Measurements from ENCODE around the gene EFS. TPM values are rescaled to one million over a fixed set of nuclear protein-coding genes. Genes with fewer than 3 reads are reported as not detected.

The EFS gene
- total RNA-seq, 2 experiments from 2014 or later, result not detected

DNA sequence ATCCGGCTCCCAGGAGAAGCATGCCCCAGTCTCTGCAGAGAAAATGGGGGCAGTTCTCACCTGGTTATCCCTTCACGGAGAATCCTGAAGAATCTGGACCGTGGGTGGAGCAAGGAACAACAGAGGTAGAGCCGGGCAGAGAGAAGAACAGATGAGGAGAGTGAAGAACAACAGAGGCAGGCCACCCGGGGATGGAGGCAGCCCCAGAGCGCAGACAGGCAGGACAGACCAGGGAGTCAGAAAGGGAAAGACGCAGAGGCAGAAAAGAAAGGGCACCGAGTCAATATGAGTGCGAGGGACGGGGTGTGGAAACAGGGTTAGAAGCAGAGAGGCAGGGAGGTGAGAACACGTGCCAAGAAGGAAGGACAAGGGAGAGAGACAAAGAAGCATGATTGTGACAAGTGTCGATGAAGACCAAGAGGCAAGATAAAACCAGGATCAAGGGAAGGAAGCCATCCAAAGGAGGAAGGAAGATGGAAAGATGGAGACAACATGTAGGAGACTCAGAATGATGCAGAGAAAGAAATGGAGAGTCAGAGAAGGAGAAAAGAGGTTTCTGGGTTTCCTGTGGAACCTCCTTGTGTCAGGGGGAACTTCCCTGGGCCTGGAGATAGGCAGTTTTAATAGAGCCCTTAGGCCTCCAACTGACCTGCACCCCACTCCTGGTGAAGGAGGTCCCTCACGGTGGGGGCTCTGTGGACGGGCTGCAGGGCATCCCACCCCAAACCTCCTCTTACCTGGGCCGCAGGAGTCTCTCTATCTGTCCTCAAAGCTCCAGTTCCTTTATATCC, 42.7 kb upstream of the EFS start, which contains the start of gene MYH6:
Gene MYH6, minus strand, starts transcription at position 758 of the 791 bp plus-strand sequence. CDS start 1,050 bp downstream, outside the sequence.
- BruUV-seq (replicated peaks), result no TSS peak
- intact Hi-C loops (cut with micrococcal nuclease; ENCODE audit: unreplicated experiment), result no loop called here
- no peaks in the 10 kb centered on the region for H3K36me3 ChIP-seq (ENCODE audit: insufficient read depth, low read length)
- no peak for DNase-seq (ENCODE audit: low spot score)
- ChIA-PET CTCF (ENCODE audit: unreplicated experiment) (no interaction called here), POLR2A (no interaction called here)
- no peaks in the 10 kb centered on the region for H4K20me1 ChIP-seq (ENCODE audit: insufficient read depth, low read length)
- no peak within 1 kb of the TSS for H3K4me3 ChIP-seq (ENCODE audit: low read depth, low read length, poor library complexity, severe bottlenecking)
- H3K9me3 ChIP-seq (ENCODE audit: low read length), result no peaks in the 10 kb centered on the region
- H2AFZ ChIP-seq (ENCODE audit: low read length), result no peak within 1 kb of the TSS
- H3K79me2 ChIP-seq (ENCODE audit: insufficient read depth, low read depth, low read length), result no peaks in the 10 kb centered on the region
- TF ChIP-seq EZH2phosphoT487 (IDR thresholded peaks at IDR 0.05; ENCODE audit: borderline replicate concordance, low read depth, low read length), result no peak
- TF ChIP-seq, protein P1, sequence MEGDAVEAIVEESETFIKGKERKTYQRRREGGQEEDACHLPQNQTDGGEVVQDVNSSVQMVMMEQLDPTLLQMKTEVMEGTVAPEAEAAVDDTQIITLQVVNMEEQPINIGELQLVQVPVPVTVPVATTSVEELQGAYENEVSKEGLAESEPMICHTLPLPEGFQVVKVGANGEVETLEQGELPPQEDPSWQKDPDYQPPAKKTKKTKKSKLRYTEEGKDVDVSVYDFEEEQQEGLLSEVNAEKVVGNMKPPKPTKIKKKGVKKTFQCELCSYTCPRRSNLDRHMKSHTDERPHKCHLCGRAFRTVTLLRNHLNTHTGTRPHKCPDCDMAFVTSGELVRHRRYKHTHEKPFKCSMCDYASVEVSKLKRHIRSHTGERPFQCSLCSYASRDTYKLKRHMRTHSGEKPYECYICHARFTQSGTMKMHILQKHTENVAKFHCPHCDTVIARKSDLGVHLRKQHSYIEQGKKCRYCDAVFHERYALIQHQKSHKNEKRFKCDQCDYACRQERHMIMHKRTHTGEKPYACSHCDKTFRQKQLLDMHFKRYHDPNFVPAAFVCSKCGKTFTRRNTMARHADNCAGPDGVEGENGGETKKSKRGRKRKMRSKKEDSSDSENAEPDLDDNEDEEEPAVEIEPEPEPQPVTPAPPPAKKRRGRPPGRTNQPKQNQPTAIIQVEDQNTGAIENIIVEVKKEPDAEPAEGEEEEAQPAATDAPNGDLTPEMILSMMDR (conservative IDR thresholded peaks at IDR 0.05; ENCODE audit: low read length), result no peak
- H3K9me2 ChIP-seq (ENCODE audit: insufficient read depth, low read length), result no peaks in the 10 kb centered on the region
- no peak within 1 kb of the TSS for H3K27ac ChIP-seq (ENCODE audit: low read depth, low read length, poor library complexity, severe bottlenecking)
- H3K4me2 ChIP-seq (ENCODE audit: low read length), result no peak within 1 kb of the TSS
- no peaks in the 10 kb centered on the region for H3K4me1 ChIP-seq (ENCODE audit: insufficient read depth, low read length, poor library complexity, severe bottlenecking)

DNA sequence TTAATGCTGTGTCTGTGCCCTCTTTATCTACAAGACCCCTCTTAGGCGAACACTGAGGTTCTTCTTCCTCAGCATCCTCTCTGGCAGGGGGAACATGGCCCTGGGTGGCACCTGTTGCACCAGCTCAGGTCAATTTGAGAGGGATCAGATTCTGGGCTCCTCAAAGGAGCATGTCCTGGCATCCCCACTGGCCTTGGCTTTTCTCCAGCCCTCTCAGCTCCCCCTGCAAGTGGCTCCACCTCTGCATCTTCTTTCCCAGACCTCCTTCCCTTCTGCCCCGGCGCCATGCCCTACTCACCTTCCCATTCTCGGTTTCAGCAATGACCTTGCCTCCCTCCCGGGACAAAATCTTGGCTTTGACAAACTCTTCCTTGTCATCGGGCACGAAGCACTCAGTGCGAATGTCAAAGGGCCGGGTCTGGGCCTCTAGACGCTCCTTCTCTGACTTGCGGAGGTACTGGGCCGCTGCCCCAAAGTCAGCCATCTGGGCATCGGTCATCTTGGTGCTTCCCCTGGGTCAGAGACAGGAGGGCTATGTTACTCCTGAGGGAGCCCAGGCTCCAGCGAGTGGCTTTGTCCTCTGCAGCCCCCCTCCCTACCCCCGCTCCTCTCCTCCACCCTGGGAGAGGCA, 41.9 kb upstream of the EFS start:
- Histone ChIP-seq H4K20me1 (ENCODE audit: insufficient read depth, low read length) (no peaks in the 10 kb centered on the region), H3K9me2 (ENCODE audit: insufficient read depth, low read length) (no peaks in the 10 kb centered on the region), H3K36me3 (ENCODE audit: insufficient read depth, low read length) (no peaks in the 10 kb centered on the region), H3K27ac (ENCODE audit: low read depth, low read length, poor library complexity, severe bottlenecking) (no peak overlapping the region), H3K4me1 (ENCODE audit: insufficient read depth, low read length, poor library complexity, severe bottlenecking) (no peaks in the 10 kb centered on the region), H3K79me2 (ENCODE audit: insufficient read depth, low read depth, low read length) (no peaks in the 10 kb centered on the region), H3K4me2 (ENCODE audit: low read length) (no peak overlapping the region), H2AFZ (ENCODE audit: low read length) (no peak overlapping the region), H3K4me3 (ENCODE audit: low read depth, low read length, poor library complexity, severe bottlenecking) (no peak overlapping the region), H3K9me3 (ENCODE audit: low read length) (no peaks in the 10 kb centered on the region)
- ChIA-PET POLR2A (no interaction called here), CTCF (ENCODE audit: unreplicated experiment) (no interaction called here)
- no TSS peak for BruUV-seq (replicated peaks)
- TF ChIP-seq EZH2phosphoT487 (IDR thresholded peaks at IDR 0.05; ENCODE audit: borderline replicate concordance, low read depth, low read length), result no peak
- TF ChIP-seq, protein P1 (conservative IDR thresholded peaks at IDR 0.05; ENCODE audit: low read length), result no peak
- DNase-seq (ENCODE audit: low spot score), result no peak
- intact Hi-C loops (cut with micrococcal nuclease; ENCODE audit: unreplicated experiment), result no loop called here

DNA sequence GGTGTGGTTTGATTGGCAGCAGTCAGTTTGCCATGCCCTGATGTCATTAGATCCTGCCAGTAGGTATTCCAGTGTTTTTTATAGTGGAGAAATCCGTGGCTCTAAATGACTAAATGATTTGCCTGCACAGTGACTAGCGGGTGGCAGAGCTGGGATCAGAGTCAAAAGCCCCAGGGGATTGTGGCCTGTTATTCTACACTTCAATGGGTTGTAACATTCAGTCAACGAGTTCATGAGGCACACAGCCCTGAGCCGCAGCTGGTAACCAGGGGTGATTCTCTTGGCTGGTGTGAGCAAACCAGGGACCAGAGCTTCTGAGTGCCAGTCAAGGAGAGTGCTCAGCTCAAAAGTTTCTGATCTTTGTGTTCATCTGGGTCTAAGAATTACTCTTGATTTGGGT, 41.3 kb upstream of the EFS start:
- ChIA-PET CTCF (ENCODE audit: unreplicated experiment) (no interaction called here), POLR2A (no interaction called here)
- TF ChIP-seq, protein P1 (conservative IDR thresholded peaks at IDR 0.05; ENCODE audit: low read length), result no peak
- TF ChIP-seq EZH2phosphoT487 (IDR thresholded peaks at IDR 0.05; ENCODE audit: borderline replicate concordance, low read depth, low read length), result no peak
- H3K4me2 ChIP-seq (ENCODE audit: low read length), result no peak overlapping the region
- no peak overlapping the region for H2AFZ ChIP-seq (ENCODE audit: low read length)
- peak; percentile 14 for DNase-seq (ENCODE audit: low spot score)
- intact Hi-C loops (cut with micrococcal nuclease; ENCODE audit: unreplicated experiment), result no loop called here
- no peaks in the 10 kb centered on the region for H3K9me2 ChIP-seq (ENCODE audit: insufficient read depth, low read length)
- BruUV-seq (replicated peaks), result no TSS peak
- no peaks in the 10 kb centered on the region for H4K20me1 ChIP-seq (ENCODE audit: insufficient read depth, low read length)
- no peak overlapping the region for H3K4me3 ChIP-seq (ENCODE audit: low read depth, low read length, poor library complexity, severe bottlenecking)
- H3K79me2 ChIP-seq (ENCODE audit: insufficient read depth, low read depth, low read length), result no peaks in the 10 kb centered on the region
- H3K4me1 ChIP-seq (ENCODE audit: insufficient read depth, low read length, poor library complexity, severe bottlenecking), result no peaks in the 10 kb centered on the region
- no peaks in the 10 kb centered on the region for H3K36me3 ChIP-seq (ENCODE audit: insufficient read depth, low read length)
- no peak overlapping the region for H3K27ac ChIP-seq (ENCODE audit: low read depth, low read length, poor library complexity, severe bottlenecking)
- no peaks in the 10 kb centered on the region for H3K9me3 ChIP-seq (ENCODE audit: low read length)

Measured in OCI-LY7 (cell line).